Globus pallidus (tissue), 1 donor: ENCODE measurements around the gene HEY2.
"Not testable (repeated sequence)": the region's sequence is repeated elsewhere in the genome, so short reads cannot be mapped to it uniquely, and the experiment has no call there.

Experiments used
- DNase-seq: peaks from one replicate; pipeline ENCODE4 v3.0.0-alpha.2; 2015; ENCODE audit warnings: low spot score

Gene HEY2

DNA sequence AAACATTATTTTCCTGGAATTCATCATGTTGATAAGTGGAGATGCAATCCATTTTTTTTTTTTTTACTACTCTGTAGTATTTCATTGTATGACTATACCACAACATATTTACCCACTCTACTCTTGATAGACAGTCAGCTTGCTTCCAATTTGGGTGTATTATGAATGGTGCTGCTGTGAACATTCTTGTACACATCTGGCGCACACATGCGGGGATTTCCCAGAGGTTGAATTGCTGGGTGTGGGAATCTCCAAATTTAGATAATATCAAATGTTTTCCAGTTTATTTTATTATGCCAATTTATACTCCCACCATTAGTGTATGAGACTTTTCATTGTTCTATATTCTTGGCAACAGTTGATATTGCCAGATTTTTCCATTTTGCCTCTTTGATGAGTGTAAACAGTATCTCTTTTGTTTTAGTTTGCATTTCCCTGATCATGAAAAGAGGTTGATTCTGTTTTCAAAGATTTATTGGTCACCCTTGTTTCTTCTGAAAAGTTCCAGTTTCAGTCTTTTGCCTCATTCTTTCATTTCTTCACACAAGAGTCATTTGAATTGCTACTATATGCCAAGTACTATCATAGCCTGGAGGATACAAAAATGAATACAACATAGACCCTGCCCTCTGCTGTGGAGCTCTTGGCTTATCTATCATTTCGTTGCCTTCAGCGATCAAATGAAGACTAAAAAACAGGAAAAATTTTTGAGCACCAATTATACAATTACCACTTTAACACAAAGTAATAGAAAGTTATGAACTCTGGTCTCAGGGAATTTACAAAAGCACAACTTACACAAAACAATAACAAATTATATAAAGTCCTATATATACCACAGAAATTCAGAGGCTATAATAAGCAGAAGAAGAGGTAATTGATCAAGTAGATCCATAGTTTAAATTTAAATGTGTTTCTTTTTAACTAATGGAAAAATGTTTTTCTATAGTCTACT lies 24.2 kb downstream of the HEY2 start:
- peak; percentile 60 for DNase-seq

DNA sequence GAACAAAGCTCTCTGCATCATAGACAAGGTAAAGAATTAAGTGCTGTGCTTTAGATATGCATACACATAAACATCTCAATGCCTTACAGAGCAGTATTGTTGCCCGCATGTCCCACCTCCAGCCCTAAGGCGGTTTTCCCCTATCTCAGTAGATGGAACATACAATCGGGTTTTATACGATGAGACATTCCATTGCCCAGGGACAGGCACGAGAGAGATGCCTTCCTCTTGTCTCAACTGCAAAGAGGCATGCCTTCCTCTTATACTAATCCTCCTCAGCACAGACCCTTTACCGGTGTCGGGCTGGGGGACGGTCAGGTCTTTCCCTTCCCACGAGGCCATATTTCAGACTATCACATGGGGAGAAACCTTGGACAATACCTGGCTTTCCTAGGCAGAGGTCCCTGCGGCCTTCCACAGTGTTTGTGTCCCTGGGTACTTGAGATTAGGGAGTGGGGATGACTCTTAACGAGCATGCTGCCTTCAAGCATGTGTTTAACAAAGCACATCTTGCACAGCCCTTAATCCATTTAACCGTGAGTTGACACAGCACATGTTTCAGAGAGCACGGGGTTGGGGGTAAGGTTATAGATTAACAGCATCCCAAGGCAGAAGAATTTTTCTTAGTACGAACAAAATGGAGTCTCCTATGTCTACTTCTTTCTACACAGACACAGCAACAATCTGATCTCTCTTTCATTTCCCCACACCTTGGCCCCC lies 26.8 kb downstream of the HEY2 start:
- not testable (repeated sequence) for DNase-seq

DNA sequence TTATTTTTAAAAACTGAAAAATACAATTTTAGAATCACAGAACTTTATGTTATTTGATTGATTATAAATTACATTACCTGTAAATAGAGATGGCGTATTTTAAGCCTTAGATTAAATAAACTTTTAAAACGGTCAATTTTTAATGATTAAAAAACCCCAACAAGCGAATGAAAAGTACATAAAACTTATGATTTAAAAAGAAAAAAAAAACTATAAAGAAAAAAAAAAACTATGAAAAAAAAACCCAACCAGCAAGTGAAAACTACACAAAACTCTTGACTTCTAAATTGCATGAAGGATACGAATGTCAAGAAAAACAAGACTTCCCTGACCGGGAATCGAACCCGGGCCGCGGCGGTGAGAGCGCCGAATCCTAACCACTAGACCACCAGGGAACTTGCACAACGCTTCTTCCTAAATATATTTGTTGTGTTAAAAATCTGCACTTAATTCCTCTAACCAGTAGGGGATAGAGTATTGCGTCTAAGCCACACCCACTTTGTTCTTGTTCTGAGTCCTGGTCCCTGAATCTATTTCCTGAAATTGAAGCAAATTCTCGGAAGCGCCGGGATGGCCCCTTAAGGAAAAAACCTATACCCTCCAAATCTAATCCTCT lies 30.6 kb downstream of the HEY2 start:
- peak; percentile 94 for DNase-seq

DNA sequence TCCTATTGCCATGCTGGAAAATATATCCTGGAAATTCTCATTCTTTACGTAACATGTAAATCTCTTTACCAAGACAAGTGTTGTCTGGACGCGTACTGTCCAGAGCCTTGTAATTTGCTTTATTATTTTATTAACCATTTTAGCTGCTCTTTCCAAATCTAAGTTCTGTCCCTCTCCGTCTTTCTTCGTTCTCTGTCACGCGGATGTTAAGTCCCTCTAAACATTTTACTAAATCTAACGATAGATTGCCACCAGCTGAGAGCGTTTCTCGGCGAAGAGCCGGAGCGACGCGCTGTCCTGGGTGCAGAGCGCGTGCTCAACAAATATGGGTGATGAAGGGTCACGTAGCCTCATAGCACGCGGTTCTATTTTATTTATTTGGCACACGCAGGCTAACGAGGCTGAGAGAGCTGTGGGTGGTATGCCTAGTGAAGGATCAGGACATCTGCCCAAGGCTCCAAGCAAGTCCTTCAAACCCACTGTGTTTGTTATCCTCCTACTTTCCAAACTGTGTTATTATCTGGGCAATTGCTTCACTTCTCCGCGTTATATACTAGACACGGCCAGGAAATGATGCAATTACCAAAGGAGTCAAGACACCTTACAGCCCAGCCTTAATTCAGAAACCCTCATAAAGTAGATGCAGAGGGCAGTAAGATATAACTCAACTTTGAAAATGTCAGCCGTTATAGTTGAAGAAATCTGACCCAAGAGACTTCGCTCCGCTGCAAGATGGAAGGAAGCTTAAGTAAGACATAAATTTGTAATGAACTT lies 31.3 kb downstream of the HEY2 start:
- peak; percentile 77 for DNase-seq

DNA sequence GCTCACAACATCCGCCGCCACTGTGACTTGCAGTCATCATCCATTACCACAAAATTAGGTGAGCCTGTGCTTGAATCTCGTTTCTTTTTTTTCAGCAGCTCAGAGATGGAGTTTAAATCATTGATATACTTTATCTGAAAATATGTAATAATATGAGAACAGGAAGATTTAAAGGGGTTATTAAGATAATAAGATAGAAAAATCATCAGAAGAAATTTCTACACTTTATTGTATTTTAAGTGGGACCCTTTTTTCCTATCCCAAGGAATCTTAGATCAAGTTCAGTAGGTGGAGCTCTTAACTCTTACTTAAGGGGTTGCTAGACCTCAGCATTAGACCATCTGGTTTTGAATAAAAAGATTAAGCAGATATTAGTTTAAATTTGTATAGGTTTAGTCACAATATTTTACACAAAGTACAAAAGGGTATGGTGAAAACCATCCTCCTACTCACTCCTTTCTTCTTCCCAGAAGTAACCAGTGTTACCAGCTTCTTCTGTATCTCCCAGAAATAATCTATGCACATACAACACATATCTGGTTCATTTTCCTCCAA lies 32.0 kb downstream of the HEY2 start:
- peak; percentile 45 for DNase-seq

DNA sequence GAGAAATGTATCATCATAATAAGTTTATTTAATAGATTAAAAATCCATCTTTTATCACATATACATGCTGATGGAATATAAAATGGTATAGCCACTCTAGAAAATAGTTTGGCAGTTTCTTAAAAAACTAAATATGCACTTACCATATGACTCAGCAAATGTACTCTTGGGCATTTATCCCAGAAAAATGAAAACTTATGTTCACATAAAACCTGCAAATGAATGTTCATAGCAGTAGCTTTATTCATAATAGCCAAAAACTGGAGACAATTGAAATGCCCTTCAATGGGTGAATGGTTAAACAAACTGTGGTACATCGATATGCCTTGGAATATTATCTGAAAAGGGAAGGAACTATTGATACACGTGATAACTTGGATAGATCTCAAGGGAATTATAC lies 34.9 kb downstream of the HEY2 start:
- no peak for DNase-seq

DNA sequence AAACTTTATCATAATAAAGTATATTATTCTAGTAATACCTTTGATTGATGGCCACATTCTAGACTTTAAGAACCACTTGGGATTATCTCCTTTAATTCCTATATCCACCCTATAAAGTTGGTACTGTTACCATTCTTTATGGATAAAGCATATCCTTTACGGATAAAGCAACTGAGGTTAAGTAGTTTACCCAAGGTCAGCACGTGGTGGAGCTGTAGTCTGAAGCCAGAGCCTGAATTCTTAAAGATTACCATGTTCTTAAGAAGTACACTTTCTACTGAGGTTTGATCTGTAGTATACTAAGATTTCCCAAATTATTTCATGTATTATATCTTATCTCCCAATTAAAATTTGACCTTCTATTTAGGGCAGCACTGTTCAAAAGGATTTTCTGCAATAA lies 38.4 kb downstream of the HEY2 start:
- DNase-seq: no peak

DNA sequence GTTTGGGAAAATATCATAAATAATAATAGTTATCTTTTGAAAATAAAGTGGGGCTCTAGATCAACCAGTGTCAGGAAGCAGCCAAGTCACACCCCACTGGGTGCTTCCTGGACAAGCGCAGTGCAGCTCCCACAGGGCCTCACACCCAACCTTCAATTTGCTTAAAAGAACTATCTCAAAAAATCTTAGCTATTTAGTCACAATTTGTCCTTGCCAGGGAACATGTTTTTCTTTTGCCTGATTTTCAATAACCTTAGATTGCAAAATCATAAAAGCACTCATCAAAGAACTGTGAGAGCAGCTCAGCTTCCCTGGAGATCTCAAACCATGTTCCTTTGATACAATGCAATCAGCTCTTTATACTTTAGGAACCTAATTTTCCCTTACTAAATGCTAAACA lies 39.7 kb downstream of the HEY2 start:
- no peak for DNase-seq

DNA sequence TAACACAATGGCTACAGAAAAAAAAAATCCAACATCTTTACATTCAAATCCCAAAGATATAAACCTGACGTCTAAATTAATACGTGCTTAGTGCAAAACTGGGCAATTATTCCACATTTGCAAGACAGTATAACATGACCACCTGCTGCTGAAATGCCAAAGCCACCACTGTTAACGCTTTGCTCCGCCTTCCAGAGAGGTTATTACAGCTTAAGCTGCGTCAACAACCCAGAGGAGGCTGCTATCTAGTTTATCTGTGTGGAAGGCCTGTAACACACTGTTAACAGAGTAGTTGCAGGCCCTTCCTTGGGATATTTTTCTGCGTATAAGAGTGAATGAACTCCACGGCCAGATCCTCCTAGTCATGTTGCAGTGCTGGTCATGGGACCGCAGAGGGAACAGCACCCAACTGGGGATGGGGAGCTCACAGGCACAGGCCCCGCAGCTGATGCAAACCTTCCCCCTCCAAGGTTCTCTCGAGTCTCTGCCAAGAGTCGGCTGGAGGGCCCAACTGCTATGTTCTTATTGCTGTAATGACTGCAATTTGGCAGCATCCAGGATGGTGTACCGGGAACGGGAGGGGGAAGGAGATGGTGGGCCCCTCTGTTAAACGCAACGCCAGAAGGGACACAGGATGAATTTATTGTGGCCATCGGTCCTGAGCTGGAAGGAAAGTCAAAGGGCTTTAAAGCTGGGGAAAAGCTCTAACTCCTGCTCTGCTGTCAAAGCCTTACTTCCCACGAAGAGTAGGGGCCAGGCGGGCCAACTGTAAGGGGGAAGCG lies 40.3 kb downstream of the HEY2 start:
- peak; percentile 81 for DNase-seq

DNA sequence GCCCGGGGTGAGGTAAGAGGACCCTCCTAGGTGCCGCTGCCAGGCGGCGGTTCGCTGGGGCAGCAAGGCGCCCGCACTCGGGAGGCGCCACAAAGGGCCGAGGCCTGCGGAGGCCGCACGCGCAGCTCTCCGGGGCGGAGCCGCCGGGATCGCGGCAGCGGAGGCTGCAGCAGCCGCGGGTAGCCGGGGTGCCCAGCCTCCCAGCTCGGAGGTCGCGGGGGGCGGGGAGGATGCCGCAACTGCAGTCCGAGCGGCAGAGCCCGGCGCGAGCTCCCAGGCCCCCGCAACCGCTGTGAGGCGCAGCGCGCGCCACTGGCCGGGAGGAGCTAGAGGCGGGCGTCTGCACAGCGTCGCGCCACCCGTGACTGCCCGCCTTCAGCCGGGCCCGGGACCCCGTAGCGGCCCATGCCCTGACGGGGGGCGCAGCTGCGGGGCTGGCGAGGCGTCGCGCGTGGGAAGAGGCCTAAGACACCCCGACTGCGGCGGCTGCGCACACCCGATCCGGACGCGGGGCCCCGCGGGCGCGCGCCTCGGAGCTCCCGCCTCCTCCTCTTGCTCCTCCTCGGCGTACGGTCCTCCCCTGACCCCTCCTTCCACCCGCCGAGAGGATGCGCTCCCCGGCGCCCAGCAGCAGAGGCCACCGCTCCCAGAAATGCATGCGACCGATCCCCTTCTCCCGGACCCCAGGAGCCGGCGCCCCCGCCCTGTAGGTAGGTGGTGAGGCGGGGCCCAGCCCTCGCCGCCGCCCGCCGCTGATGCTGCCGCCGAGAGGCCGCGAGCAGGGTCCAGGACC lies 41.1 kb downstream of the HEY2 start, which contains the start of gene NCOA7:
Gene NCOA7, plus strand, starts transcription at position 603 of the 793 bp plus-strand sequence. CDS start 24,395 bp downstream, outside the sequence.
- peak; percentile 90 for DNase-seq

DNA sequence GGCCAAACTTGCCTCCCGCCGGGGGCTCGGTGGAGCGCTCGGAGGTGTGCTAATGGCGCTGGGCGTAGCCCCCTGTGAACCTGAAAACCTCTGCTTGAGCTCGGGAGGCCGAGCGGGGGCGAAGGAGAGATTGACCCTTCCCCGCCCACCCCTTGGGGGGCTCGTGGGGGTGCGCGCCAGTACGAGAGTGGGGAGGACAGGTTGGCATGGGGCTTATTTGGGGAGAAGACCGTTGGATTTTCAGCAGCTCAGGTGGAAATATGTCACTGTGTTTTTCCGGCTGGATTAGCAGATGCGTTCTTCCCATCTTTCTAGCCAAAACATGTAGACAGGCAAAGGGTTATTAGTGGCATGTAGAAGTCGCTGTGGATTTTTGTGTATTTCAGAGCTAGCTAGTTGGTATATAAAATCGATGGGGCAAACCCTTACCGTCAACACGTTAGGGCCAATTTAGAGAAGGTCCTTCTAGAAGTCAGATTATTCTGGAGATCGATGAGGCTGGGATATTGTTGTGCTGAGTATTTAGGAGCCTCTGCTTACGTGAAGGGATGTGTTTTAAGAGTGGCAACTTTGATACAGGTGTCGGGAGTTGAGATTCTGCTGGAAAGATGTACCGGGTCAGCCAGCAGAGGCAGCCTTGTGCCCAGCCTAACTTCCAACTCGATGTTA lies 41.9 kb downstream of the HEY2 start:
- DNase-seq: peak; percentile 83

DNA sequence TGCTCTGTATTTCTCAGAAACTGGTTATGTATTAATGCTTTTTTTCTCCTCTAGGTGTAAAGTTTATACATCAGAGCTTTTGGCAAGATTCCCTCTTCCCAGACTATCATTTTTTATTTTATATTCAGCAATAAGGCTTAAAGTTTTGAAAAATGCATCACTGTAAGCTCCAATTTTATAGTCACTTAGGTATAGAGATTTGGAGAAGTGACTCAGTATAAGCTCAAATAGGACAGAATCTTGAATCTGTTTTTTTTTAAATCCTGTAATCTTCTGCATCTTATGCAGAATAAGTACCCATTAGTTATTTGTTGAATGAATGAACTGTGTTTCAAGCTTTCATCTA lies 42.4 kb downstream of the HEY2 start:
- DNase-seq: no peak

DNA sequence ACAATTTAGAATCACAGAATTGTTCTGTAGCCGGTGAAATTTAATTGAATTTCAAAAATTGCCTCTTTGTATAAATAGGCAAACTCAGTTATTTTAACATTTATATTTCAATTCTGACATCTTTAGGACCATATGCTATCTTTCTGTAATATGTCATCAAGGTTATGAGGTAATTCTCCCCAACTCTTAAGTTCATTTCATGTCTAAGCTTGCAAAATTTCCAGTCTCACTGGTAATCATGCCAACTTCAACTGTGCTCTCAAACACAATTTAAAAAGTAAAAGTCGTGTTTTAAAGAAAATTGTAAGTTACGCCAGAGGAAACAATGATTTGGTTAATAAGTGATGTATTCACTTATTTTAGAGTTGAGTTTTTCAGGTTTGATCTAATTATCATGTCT lies 42.7 kb downstream of the HEY2 start:
- DNase-seq: no peak

DNA sequence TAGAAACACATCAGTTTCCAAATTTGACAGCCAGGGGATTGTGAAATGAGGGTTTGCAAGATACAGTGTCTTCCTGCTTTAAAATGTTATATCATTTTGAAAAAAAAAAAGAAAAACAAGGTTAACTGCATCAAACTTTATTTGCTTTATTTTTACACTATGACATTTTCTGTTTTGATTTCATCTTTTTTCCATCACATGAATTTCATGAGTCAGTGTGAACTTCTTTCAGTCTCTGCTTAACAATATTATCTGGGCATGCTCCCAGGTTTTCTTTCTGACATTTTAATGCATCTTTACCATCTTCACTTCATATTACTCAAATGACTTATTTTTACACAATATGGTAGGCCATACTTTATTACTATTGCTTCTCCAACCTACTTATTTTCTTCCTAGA lies 43.2 kb downstream of the HEY2 start:
- DNase-seq: no peak

DNA sequence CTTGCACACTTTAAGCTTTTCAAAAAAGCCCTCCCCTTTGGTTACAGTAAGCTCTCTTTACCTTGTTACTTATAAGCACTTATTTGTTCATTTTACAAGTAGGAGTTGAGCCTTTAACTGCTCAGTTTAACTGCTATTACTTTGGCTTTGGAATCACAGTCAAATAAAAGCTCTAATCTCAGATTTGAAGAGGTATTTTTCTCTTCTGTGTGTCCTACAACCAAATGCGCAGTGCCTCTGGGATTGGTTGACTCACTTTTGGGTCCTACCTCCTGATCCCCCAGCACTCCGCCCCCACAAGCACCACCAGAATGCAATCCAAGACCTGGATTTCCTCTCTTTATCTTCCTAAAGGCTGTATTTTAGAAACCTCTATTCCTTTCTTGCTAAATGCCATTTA lies 43.8 kb downstream of the HEY2 start:
- DNase-seq: no peak

DNA sequence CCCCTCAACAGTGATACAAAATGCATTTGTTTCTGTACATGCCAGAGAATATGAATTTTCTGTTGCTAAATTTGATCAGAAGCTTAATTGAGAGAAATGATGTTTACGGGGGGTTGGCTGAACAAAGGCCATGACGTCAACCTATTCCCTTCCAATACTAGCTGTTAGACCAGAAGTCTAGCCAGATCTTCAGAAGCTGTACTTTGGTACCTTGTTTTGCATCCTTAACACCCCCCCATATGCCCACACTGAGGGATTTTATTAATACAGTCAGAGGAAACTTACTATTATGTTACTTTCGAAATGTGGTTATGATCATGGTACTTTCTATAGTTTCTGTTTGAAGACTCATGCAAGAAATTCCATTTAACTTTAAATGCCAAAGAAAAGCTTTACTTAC lies 44.4 kb downstream of the HEY2 start:
- DNase-seq: peak; percentile 62

DNA sequence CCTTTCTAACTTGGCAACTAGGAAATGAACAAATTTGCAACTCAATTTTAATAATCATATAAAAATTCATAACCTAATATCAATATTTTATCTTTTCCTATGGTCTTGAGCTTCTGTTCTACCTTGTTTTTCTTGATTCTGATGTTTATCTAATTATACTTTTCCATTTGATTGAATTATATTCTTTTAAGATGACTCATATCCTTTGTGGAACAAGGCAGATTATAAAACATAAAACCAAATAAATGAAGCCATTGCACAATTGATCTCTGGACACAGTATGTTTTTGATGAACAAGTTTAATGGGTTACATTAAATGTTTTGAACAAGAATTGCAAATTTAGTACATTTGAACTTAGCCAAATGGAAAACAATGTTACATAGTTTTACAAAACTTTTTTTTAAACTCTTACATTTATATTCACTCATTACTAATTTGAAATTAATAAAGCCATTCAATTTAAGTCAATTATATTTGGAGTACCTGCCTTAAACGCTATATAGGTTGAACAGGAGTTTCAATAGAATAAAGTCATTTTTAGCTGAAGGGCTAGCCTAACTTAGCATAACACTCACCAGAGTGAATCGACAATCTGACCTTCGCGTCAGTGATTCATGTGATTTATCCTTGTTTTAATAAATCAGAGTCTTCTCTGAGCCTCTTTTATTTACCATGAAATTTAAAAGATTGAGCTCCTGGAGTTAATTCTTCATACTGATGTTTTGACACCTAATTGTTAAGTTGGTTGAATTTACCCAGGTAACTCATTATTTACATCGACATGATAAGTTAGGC lies 45.1 kb downstream of the HEY2 start:
- no peak for DNase-seq

DNA sequence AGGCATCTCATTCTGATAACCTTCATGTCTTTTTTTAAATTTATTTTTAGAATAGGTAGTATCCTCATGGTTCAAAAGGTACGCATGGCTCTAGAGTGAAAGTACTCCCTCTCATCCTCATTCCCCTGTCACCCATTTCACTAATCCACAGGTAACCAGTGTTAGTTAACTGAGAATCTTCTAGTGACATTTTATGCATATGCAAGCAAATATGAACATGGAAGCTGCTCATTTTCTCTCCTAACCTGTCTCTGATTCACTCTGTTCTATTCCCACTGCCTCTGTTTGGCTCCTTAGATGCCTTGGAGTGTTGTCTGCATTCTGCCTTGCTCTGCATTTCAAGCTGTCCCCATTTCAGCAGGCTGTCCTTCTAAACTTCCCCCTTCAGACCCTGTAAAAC lies 45.9 kb downstream of the HEY2 start:
- DNase-seq: no peak
